GM18868 (cell line): ENCODE measurements around the gene PDE9A.

Source experiments
- ATAC-seq: cut with Tn5 transposase; IDR thresholded peaks from one replicate; pipeline ENCODE4 v1.9.1; 2021; ENCODE audit warnings: mild to moderate bottlenecking, moderate library complexity; ENCODE audit not compliant: unreplicated experiment

PDE9A gene

GRCh38 chr21:42815217-42815616 lies 161.8 kb downstream of the PDE9A start:
- ATAC-seq = no peak

- no peak for ATAC-seq
Measured at GRCh38 chr21:42818328-42818749, 164.9 kb downstream of the PDE9A start.

- ATAC-seq = no peak
Measured at GRCh38 chr21:42819861-42820615, 166.6 kb downstream of the PDE9A start.

GRCh38 chr21:42820616-42821465 lies 167.4 kb downstream of the PDE9A start:
- ATAC-seq = no peak
